ENCODE results near the gene DPPA4. TPM values are rescaled to one million over a fixed set of nuclear protein-coding genes. Genes with fewer than 3 reads are reported as not detected.
"Not testable (repeated sequence)": the region's sequence is repeated elsewhere in the genome, so short reads cannot be mapped to it uniquely, and the experiment has no call there.

The DPPA4 gene, protein sequence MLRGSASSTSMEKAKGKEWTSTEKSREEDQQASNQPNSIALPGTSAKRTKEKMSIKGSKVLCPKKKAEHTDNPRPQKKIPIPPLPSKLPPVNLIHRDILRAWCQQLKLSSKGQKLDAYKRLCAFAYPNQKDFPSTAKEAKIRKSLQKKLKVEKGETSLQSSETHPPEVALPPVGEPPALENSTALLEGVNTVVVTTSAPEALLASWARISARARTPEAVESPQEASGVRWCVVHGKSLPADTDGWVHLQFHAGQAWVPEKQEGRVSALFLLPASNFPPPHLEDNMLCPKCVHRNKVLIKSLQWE
- total RNA-seq = 0.92 TPM in 1 of 2 replicates, not detected in the other

DNA sequence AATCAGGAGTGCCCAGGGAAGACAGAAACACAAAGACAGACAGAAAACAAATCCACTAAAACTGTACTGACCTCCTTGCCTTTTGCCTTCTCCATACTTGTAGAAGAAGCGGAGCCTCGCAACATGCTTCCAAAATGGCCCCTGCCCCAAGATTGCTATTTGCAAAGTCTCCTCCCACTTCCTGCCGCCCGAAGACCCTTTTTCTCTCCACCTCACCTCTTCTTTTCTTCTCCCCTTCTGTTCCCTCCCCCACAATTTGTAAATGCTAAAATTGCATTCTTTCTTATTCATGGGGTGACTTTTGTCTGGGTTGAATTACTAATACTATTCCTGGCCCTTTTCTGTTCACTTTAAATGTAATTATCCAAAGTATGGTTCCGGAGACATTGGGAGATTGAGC is at the start of gene DPPA4:
Gene DPPA4, minus strand, starts transcription at position 154 of the 400 bp plus-strand sequence. Its CDS starts 29 bp downstream, at position 125.
- DNase-seq (ENCODE audit: extremely low read depth, low read depth, low spot score) = no peak

DNA sequence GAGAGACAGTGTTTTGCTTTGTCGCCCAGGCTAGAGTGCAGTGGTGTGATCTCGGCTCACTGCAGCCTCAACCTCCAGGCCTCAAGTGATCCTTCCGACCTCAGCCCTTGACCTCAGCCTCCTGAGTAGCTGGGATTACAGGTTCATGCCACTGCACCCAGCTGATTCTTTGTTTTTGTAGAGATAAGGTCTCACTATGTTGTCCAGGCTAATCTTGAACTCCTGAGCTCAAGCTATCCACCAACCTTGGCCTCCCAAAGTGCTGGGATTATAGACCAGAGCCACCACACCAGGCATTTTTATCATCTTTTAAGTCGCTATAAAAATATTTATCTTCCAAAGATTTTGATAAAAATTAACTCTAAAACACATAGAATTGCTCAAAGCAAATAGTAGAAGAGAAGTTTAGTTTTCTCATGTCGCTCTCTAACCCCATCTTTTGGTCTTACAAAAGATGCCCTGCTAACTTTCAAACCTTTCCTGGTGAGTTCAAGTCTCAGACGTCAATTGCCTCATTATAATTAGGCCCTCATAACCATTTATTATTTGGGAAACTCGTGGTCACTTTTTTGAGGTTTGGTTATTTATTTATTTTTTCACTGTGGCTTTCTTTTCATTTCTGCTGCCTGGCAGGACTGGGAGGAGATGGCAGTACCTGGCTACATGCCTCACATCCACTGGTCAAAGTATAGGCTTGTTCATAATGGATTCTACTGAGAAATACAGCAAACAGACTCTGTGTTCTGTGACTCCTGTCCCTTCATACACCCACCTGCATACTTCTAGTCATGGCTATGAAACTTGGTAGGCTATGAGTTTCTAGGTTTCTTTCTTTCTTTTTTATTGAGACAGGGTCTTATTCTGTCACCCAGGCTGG is 48.3 kb upstream of the DPPA4 start:
- no peak for DNase-seq (ENCODE audit: extremely low read depth, low read depth, low spot score)

DNA sequence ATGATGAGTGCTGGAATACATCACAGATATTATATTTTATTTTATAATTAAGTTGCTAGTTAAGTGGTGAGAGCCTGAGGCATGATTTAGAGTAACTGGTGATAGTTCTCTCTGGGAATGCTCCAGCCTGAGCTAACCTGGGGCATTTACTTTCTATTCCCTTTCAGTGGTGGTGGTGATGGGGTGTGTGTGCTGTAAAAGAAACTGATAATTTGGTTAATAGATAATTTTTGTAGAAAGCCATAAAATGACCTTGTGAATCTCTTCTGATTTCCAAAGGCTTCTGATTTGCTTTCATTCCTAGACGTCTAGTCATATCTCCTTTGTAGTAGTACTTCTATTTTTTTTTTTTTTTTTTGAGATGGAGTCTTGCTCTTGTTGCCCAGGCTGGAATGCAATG is 46.8 kb upstream of the DPPA4 start:
- DNase-seq (ENCODE audit: extremely low read depth, low read depth, low spot score) = no peak

DNA sequence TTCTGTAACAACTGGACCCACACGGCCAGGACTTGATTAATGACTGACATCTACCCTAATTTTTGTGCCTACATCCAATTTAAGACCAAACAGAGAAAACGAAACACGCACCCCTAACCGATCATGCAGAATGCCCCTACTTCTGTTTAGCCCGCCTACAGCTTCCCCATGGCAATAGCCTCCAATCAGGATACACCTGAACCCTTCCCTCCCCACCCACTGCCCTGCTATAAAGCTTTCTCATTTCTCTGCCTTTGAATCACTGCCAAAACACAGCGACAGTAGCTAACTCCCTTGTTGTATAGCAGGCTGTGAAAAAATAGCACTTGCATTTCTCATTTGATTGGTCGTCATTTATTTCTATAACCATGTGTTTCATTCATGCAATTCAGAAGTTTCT is 45.2 kb upstream of the DPPA4 start:
- no peak for DNase-seq (ENCODE audit: extremely low read depth, low read depth, low spot score)

DNA sequence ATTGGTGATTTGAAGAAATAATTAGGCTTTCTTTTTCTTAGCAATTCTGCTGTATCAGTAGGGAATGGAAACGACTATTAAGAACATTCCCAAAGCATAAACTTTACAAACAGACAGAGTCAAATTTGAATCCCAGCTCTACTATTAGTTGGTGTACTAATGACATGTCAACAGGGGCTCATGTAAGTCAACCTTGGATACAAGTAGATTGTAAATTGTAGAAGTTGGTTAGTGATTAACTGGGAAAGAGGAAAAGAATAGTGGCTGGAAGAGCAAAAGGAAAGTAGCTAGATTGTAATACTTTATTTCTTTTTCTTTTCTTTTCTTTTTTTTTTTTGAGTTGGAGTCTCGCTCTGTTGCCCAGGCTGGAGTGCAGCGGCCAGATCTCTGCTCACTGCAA is 38.6 kb upstream of the DPPA4 start:
- DNase-seq (ENCODE audit: extremely low read depth, low read depth, low spot score) = no peak

DNA sequence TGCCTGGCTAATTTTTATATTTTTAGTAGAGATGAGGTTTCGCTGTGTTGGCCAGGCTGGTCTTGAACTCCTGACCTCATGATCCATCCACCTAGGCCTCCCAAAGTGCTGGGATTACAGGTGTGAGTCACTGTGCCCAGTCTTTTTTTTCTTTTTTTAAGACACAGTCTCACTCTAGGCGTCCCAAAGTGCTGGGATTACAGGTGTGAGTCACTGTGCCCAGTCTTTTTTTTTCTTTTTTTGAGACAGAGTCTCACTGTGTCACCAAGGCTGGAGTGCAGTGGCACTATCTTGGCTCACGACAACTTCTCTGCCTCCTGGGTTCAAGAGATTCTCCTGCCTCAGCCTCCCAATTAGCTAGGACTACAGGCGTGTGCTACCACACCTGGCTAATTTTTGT is 37.1 kb upstream of the DPPA4 start:
- not testable (repeated sequence) for DNase-seq (ENCODE audit: extremely low read depth, low read depth, low spot score)

DNA sequence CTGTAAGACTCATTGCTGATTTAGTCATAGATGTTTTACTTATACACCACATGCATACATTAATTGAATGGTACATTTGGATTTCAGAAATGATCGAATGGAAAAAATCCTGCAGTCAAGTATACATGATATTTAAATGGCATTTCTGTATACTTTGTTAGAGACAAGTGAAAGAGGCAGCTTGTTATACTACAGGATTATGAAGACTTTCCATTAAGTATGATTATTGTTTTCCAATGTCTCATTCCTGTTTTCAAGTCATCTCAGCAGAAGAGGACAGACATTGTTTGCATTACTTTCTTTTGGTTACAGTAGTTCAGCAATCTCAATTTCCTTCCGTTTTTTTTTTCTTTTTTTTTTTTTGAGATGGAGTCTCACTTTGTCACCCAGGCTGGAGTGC is 36.6 kb upstream of the DPPA4 start:
- no peak for DNase-seq (ENCODE audit: extremely low read depth, low read depth, low spot score)

DNA sequence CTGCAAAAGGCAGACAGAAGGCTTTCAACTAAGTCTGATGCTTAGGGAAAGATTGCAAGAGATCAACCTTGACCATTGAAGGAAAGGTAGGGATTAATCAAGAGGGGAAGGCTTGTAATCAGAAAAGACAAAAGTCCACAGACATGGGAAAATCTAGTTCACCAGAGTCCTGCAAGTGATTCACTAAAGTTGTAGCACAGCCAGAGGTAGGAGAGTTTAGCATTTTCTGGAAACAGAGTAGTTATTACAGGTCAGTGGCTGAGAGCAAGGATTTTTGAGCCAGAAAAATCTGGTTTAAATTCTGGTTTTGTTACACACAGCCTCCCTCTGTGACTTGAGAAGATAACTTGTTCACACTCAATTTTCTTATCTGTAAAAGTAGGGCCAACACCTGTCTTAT is 35.3 kb upstream of the DPPA4 start:
- DNase-seq (ENCODE audit: extremely low read depth, low read depth, low spot score) = no peak

DNA sequence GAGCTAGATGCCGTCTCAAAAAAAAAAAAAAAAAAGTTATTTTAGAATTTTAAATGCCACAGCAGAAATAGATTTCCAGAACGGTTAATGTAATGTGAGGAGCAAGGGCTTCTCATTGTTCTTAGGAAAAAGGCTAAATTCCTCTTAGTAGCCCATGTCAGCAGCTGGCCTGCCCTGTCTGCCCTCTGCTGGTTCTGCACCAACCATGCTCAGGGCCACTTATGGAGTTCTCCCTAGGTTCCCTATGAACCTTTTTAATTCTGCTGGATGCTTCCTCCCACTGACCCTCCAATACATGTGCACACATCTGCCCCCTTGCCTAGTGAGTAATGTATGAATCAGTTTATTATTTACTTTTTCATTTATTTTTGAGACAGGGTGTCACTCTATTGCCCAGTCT is 32.2 kb upstream of the DPPA4 start:
- DNase-seq (ENCODE audit: extremely low read depth, low read depth, low spot score) = no peak

DNA sequence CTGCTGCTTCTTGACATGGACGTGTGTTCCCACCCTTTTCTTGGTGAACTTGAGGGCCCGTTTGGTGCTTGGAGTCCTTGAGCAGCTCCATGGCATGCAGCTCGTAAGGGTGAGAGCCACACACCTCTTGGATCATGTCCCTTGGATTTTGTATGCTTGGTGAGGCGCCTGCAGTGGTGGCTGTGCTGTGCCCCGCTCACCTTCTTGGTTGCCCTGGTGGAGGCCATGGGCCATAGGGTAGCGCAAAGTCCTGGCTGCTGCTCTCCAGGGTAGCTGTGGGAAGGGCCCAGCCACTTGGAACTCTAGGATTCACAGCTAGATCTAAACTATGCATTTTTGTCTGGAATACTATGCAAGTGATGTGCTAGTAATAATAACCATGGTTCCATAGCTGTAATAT is 26.7 kb upstream of the DPPA4 start:
- DNase-seq (ENCODE audit: extremely low read depth, low read depth, low spot score) = no peak

DNA sequence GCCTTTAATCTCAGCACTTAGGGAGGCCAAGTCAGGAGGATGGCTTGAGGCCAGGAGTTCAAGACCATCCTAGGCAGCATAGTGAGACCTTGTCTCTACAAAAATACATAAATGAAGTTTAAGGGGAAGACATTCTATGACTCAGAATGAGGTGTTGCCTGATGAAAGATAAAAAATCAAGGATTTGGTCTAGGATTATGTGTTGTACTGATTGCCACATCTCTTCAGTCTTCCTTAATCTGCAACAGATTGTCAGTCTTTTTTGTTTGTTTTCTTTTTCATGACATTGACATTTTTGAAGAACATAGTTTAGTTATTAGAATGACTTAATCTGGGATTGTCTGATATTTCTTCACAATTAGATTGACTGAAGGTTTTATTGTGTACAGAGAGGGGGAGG is 26.3 kb upstream of the DPPA4 start:
- DNase-seq (ENCODE audit: extremely low read depth, low read depth, low spot score) = no peak

DNA sequence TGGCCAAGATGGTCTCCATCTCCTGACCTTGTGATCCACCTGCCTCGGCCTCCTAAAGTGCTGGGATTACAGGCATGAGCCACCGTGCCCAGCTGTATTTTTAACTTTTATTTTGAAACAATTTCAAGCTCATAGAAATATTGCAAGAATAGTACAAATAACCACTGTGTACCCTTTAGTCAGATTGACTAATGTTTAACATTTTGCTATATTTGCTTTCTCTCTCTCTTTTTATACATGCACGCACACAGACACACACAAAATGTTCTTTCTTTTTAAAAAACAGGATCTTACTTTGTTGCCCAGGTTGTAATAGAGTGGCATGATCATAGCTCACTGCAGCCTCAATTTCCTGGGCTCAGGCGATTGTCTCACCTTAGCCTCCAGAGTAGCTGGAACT is 25.5 kb upstream of the DPPA4 start:
- DNase-seq (ENCODE audit: extremely low read depth, low read depth, low spot score) = no peak

DNA sequence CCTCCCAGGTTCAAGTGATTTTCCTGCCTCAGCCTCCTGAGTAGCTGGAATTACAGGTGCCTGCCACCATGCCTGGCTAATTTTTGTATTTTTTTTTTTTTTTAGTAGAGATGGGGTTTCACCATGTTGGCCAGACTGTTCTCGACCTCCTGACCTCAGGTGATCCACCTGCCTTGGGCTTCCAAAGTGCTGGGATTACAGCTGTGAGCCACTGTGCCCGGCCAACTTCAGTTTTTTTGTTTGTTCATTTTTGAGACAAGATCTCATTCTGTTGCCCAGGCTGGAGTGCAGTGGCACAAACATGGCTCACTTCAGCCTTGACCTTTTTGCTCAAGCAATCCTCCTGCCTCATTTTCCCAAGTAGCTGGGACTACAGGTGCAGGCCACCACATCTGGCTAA is 21.5 kb upstream of the DPPA4 start:
- not testable (repeated sequence) for DNase-seq (ENCODE audit: extremely low read depth, low read depth, low spot score)

DNA sequence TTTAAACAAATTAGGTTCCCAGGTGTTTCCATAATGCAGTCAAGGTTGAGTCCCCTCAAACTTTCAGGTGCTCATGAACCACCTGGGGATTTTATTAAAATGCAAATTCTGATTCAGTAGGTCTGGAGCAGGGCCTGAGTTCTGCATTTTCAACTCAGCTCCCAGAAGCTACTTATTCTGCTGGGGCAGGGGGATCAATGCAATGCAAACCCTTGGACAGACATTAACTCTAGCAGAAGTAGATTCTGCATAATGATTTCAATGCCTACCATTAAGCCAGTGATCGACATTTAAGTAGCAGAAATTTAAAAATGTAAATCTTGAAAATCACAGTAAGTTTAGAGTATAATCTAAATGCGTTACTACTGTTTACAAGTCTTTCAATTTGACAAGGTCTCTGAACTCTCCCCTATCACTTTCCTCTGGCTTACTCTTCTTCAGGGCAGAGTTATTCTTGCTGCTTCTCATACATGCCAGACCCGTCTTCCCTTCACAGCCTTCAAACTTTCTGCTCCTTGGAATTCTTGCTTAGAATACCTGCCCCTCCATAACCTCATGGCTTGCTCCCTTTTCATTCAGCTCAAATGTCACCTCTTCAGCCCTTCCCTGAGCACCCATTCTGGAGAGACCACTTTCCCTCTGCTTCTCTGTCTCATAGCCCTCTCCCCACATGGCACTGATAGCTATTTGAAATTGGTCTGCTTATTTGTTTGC is 19.3 kb upstream of the DPPA4 start:
- DNase-seq (ENCODE audit: extremely low read depth, low read depth, low spot score) = no peak

DNA sequence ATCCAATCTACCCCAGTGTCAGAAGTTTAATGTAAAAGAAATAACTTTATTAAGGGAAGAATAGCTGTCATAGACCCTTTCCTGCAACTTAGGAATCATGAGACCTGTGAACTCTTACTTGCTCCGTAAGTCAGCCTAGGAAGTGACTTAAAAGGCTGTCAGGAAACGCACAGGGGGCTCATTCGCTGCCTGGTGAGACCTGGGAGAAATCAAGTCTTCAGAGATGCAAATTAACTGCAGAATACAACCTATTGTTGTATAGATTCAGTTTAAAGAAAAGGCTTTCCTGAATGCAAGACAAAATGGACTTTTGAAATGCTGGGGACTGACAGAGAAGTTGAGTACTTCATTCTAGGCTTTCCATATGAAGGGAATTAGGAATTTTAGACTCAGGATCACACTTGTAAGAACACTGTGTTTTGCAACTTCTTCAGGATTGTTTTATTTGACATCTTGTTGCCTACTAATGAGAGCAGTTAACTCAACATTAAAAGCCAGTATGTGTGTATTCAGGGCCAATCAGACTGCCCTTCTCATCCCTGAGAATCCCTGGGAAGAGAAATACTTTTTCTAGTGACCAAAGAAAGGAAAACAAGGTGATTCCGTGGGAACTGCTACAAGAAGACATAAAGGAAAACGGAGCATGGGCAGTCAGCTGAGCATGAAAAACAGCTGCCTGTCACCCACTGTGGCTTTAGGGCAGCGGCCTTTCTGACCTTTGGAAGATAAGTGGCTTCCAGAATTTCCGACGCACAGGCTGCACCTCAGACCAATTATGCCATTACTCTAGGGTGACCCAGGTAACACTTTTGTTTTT is 18.5 kb upstream of the DPPA4 start:
- no peak for DNase-seq (ENCODE audit: extremely low read depth, low read depth, low spot score)

DNA sequence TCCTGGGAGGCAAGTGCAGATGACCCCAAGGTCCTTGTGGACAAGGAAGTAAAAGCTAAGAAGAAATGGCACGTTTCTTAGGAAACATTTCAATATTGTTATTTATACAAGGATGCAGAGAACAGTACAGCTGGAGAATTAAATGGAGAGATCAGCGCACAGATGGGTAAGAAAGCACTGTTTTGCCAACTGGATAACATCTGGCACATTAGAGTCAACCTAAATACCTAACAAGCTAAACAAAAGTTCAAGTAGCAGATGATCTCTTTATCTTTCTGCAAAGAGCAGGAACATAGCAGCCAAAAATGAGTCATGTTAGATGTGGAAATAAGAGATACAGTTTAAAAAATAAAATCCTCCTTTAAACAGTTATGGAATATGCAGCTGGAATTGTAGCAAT is 15.7 kb upstream of the DPPA4 start:
- no peak for DNase-seq (ENCODE audit: extremely low read depth, low read depth, low spot score)

DNA sequence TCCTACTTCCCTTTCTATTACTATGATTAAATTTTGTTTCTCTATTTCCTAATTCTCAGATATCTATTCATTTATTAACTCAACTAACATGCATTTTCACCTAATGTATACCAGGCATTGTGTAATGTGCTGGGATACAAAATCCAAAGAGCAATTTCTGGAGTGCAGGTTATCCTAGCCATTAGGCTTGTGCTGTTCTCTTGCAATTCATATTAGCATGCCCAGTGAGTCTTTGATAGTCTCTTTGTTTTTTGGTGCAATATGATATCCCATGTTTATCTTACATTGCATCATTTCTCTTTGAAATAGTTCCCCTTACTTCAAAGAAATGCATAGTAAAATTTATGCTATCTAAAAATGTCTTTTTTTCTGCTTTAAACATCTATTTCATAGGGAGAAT is 13.9 kb upstream of the DPPA4 start:
- no peak for DNase-seq (ENCODE audit: extremely low read depth, low read depth, low spot score)

DNA sequence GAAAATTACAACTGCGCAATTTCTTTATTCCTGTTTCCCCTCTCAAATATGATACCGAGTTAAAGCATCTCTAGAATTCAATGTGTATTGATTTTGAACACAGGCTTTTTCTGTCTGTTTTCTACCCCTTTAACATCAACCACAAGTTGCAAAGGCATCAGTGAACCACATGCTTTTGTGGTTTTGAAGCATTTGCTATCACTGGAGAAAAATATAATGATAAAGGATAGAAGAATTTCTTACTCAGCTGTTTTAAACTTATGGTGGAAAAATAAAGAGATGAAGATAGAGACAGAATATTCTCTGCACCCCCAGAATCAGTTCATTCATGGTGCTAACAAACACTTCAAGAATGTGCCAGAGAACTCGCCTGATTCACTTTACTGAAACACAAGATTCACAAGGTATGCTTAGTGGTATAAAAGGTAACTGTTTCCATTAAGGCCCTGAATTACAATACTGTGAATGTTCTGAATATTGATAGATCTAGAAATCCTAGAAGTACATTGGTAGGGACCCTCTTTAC is 9.5 kb upstream of the DPPA4 start:
- DNase-seq (ENCODE audit: extremely low read depth, low read depth, low spot score) = no peak

DNA sequence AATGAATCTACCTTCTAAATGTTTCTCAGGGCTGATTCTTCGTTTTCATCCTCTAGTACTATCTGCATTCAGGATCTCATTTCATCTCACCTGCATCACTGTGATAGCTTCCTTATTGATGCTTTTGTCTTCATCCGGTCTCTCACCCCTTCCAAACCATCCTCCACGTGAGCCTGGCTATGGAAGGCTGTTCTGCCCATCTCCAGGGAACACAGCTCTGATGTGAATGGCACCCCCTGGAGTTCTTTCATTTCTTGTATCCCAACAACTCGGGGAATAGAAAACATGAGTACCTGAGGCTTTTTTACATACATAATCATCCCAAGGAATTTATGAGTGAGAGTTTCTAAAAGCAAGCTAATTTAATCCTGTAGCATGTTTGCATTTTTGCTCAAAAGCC is 8.8 kb upstream of the DPPA4 start:
- DNase-seq (ENCODE audit: extremely low read depth, low read depth, low spot score) = no peak

Measured in glomerular endothelial cell (primary cell).